NCI-H2107 (cell line): Measurements from ENCODE around the gene CORO7.

ENCODE experiments used
- DNase-seq: peaks from one replicate; lab custom pipeline; 2025; lab: John Stamatoyannopoulos, UW

CORO7 gene

GRCh38 chr16:4306470-4307214 is 109.8 kb downstream of the CORO7 start:
- peak; percentile 61 for DNase-seq
